Tibial nerve (tissue), 3 donors: Measurements from ENCODE around the gene PDXP.

ENCODE experiments used
- POLR2A ChIP-seq, 2 donors: fragments of 450-650 bp; IDR thresholded peaks; one replicate each; pipeline ENCODE4 v1.6.1; 2017; ENCODE audit warnings: antibody characterized with exemption in 2 of 2, mild to moderate bottlenecking in 2 of 2, moderate library complexity in 2 of 2
- TF ChIP-seq, protein P1 (sequence below), 5 experiments: fragments of 200-600 bp in 3 of 5; fragments of 450-650 bp in 2 of 5; sonication (generic) in 3 of 5; IDR thresholded peaks; one replicate each; pipeline ENCODE4 v1.5.1; 2016 to 2019; ENCODE audit warnings: antibody characterized with exemption in 5 of 5, mild to moderate bottlenecking in 3 of 5, moderate library complexity in 2 of 5

DNA sequence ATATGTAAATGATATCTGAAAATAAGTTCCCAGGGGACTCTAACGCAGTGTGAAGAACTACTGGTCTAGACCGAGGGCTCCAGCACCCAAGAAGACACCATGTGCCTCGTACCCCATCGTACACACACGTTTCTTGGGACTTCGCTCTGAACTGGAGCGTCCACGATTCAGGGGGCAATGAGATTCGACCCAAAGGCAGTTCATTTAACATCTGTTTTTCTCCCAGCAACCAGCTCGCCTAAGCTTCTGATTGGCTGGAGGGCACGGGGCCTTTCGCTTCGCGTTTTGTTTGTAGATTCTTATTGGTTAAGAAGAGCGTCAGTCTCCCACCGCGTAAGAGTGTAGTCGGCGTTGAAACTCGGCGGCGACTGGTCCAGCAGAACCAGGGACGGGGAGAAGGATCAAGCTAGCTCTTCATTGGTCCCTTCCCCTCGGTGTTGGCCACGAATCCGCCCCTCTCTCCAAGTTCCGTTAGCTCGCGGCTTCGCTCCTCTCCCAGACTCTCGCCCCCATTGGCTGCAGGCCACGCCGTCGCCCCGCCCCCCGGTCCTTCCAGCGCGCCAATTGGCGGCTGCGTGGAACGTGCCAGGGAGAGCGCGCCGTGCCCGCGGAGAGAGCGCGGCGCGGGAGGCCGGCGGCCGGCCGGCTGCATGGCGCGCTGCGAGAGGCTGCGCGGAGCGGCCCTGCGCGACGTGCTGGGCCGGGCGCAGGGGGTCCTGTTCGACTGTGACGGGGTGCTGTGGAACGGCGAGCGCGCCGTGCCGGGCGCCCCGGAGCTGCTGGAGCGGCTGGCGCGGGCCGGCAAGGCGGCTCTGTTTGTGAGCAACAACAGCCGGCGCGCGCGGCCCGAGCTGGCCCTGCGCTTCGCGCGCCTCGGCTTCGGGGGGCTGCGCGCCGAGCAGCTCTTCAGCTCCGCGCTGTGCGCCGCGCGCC, at the start of gene PDXP:
- TF ChIP-seq POLR2A (IDR thresholded peaks at IDR 0.05), result peak; percentile 84 to 90
- TF ChIP-seq, protein P1, sequence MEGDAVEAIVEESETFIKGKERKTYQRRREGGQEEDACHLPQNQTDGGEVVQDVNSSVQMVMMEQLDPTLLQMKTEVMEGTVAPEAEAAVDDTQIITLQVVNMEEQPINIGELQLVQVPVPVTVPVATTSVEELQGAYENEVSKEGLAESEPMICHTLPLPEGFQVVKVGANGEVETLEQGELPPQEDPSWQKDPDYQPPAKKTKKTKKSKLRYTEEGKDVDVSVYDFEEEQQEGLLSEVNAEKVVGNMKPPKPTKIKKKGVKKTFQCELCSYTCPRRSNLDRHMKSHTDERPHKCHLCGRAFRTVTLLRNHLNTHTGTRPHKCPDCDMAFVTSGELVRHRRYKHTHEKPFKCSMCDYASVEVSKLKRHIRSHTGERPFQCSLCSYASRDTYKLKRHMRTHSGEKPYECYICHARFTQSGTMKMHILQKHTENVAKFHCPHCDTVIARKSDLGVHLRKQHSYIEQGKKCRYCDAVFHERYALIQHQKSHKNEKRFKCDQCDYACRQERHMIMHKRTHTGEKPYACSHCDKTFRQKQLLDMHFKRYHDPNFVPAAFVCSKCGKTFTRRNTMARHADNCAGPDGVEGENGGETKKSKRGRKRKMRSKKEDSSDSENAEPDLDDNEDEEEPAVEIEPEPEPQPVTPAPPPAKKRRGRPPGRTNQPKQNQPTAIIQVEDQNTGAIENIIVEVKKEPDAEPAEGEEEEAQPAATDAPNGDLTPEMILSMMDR (IDR thresholded peaks at IDR 0.05), result peak in 2 of 5 experiments; percentile 30 to 40
